ENCODE results near the gene GNG12.

DNA sequence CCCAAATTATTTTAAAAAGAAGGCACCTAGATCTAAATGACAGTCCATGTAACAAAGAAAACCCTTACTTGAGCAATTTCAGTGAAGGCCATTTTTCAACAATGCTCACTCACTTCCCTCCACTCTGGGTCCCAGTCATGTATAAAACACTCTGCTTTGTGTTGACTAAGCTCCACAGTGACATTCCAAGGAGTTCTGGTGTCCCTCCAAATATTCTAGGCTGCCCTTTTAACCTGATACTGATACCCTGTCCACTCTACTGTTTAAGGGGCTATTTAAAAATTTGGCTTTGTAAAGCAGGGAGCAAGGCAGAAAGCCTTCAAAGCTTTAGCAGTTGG, 73.6 kb downstream of the GNG12 start:
- no peak for TF ChIP-seq POLR2A (IDR thresholded peaks at IDR 0.05)
- TF ChIP-seq, protein P1, sequence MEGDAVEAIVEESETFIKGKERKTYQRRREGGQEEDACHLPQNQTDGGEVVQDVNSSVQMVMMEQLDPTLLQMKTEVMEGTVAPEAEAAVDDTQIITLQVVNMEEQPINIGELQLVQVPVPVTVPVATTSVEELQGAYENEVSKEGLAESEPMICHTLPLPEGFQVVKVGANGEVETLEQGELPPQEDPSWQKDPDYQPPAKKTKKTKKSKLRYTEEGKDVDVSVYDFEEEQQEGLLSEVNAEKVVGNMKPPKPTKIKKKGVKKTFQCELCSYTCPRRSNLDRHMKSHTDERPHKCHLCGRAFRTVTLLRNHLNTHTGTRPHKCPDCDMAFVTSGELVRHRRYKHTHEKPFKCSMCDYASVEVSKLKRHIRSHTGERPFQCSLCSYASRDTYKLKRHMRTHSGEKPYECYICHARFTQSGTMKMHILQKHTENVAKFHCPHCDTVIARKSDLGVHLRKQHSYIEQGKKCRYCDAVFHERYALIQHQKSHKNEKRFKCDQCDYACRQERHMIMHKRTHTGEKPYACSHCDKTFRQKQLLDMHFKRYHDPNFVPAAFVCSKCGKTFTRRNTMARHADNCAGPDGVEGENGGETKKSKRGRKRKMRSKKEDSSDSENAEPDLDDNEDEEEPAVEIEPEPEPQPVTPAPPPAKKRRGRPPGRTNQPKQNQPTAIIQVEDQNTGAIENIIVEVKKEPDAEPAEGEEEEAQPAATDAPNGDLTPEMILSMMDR (IDR thresholded peaks at IDR 0.05): no peak

Measured in upper lobe of left lung (tissue), 4 donors.